ENCODE data around the gene UHMK1.
"Not testable (repeated sequence)": the region's sequence is repeated elsewhere in the genome, so short reads cannot be mapped to it uniquely, and the experiment has no call there.

The UHMK1 gene

DNA sequence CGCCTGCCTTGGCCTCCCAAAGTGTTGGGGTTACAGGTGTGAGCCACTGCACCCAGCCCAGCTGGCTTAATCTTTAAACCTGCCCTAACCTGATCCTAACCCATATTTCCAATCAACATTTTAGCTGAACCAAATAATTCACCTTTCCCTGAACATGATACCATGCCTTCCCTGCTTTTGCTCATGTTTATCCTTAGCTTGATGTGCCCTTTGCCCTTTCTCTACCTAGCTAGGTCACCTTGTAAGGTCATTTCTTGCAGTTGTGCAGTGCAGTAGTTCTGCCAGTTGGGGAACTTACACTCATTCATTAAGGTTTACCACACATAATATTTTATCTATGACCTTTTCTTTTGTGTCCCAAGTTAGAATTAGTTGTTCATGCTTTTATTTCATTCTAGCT is 69.3 kb downstream of the UHMK1 start:
- ChIA-PET POLR2A (no interaction called here), CTCF (interaction anchor here (1.4 kb wide), 1 partner anchor 233 kb away, joined by 3 read pairs; no protein-coding TSS in a partner anchor)
- DNase-seq (ENCODE audit: extremely low spot score), result no peak
- TF ChIP-seq FOXM1 (IDR thresholded peaks at IDR 0.05; ENCODE audit: borderline replicate concordance) (no peak), FOXK2 (IDR thresholded peaks at IDR 0.05) (no peak), PKNOX1 (IDR thresholded peaks at IDR 0.05) (no peak), L3MBTL2 (conservative IDR thresholded peaks at IDR 0.05) (no peak), CTBP1 (IDR thresholded peaks at IDR 0.05; ENCODE audit: borderline replicate concordance) (no peak), SUZ12 (IDR thresholded peaks at IDR 0.05) (no peak), FOXA1 (IDR thresholded peaks at IDR 0.05) (no peak), NFRKB (IDR thresholded peaks at IDR 0.05) (no peak), HDGF (IDR thresholded peaks at IDR 0.05; ENCODE audit: borderline replicate concordance) (no peak), ARNT (IDR thresholded peaks at IDR 0.05) (no peak), BHLHE40 (IDR thresholded peaks at IDR 0.05; ENCODE audit: borderline replicate concordance) (no peak), TARDBP (IDR thresholded peaks at IDR 0.05) (no peak), ELF4 (IDR thresholded peaks at IDR 0.05) (no peak), LEF1 (IDR thresholded peaks at IDR 0.05; ENCODE audit: borderline replicate concordance) (no peak), SP1 (IDR thresholded peaks at IDR 0.05) (no peak), ZNF384 (IDR thresholded peaks at IDR 0.05) (no peak)

DNA sequence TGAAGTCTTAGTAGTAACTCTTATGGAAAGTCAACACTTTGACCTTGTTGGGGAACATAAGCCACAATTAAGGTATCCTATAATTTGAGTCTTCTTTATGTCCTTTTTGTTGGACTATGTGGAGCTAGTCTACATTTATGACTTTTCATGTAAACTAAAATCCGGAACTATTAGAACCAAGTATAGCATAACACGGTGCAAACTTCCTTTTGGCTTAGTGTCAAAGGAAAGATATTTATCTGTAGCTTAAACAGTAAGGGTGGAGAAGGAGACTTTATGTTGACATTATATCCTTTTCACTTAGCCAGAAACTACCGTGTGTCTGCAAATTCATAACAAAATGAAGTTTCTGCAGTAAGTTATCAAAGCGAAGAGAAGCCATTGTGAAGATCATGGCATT is 71.2 kb downstream of the UHMK1 start:
- POLR2A ChIA-PET, result no interaction called here
- no peak for DNase-seq (ENCODE audit: extremely low spot score)
- TF ChIP-seq NFRKB (IDR thresholded peaks at IDR 0.05) (no peak), ZNF384 (IDR thresholded peaks at IDR 0.05) (no peak), TARDBP (IDR thresholded peaks at IDR 0.05) (no peak), HDGF (IDR thresholded peaks at IDR 0.05; ENCODE audit: borderline replicate concordance) (no peak), ELF4 (IDR thresholded peaks at IDR 0.05) (no peak), CTBP1 (IDR thresholded peaks at IDR 0.05; ENCODE audit: borderline replicate concordance) (no peak), ARNT (IDR thresholded peaks at IDR 0.05) (no peak), BHLHE40 (IDR thresholded peaks at IDR 0.05; ENCODE audit: borderline replicate concordance) (no peak), FOXK2 (IDR thresholded peaks at IDR 0.05) (no peak), SP1 (IDR thresholded peaks at IDR 0.05) (no peak)
- CTCF ChIA-PET, result no interaction called here

DNA sequence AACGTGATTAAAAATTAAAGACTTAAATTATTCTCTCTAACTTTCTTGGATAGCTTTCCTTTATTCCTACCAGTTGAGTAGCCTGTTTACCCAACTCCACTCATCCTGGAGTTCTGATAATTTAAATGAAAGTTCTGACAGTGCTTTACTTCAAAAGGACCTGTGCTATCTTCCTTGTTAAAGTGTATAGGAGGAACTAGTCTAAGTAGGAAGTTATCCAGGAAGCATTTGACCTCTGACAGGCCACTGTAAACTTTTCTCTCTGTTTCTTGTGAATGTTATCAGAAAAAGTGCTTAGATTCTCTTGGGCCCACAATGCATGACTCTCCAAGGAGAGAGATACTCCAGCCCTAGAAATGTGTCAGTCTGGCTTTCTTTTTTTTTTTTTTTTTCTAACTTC is 73.1 kb downstream of the UHMK1 start:
- no peak for DNase-seq (ENCODE audit: extremely low spot score)
- POLR2A ChIA-PET, result no interaction called here
- CTCF ChIA-PET, result no interaction called here

GRCh38 chr1:162571121-162571520 is 73.5 kb downstream of the UHMK1 start:
- DNase-seq (ENCODE audit: extremely low spot score), result not testable (repeated sequence)

More for the DNA sequence above, 73.1 kb downstream of the UHMK1 start:
- no peak for TF ChIP-seq ELF4 (IDR thresholded peaks at IDR 0.05)
- TF ChIP-seq NFRKB (IDR thresholded peaks at IDR 0.05), result no peak
- no peak for TF ChIP-seq ZNF384 (IDR thresholded peaks at IDR 0.05)

GRCh38 chr1:162571696-162572095 is 74.1 kb downstream of the UHMK1 start:
- POLR2A ChIA-PET, result no interaction called here
- TF ChIP-seq FOXM1 (IDR thresholded peaks at IDR 0.05; ENCODE audit: borderline replicate concordance), result no peak
- no peak for DNase-seq (ENCODE audit: extremely low spot score)
- CTCF ChIA-PET, result no interaction called here

More at GRCh38 chr1:162571121-162571520, 73.5 kb downstream of the UHMK1 start:
- POLR2A ChIA-PET, CTCF ChIA-PET: not testable (repeated sequence)

DNA sequence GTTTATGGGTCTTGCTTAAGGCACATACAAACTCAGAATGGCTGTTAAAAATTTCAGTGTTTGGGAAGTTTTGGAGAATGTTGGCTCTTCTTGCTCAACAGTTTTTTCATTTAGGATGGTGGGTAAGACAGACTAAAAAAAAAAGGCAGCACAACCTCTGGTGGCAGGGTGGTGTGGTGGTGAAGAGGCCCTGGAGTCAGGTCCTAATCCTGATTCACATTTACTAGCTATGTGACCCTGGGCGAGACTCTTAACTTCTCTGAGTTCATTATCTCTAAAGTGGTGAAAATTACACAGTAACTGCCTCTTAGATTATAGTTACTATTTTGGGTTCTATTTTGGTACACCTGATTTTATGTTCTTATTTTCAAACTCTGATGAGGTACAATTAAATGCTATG is 75.5 kb downstream of the UHMK1 start:
- TF ChIP-seq BHLHE40 (IDR thresholded peaks at IDR 0.05; ENCODE audit: borderline replicate concordance) (no peak), CTBP1 (IDR thresholded peaks at IDR 0.05; ENCODE audit: borderline replicate concordance) (no peak), FOXK2 (IDR thresholded peaks at IDR 0.05) (no peak), HDGF (IDR thresholded peaks at IDR 0.05; ENCODE audit: borderline replicate concordance) (no peak), ARNT (IDR thresholded peaks at IDR 0.05) (no peak), NFRKB (IDR thresholded peaks at IDR 0.05) (no peak)
- DNase-seq (ENCODE audit: extremely low spot score), result no peak
- ChIA-PET POLR2A (no interaction called here), CTCF (no interaction called here)

DNA sequence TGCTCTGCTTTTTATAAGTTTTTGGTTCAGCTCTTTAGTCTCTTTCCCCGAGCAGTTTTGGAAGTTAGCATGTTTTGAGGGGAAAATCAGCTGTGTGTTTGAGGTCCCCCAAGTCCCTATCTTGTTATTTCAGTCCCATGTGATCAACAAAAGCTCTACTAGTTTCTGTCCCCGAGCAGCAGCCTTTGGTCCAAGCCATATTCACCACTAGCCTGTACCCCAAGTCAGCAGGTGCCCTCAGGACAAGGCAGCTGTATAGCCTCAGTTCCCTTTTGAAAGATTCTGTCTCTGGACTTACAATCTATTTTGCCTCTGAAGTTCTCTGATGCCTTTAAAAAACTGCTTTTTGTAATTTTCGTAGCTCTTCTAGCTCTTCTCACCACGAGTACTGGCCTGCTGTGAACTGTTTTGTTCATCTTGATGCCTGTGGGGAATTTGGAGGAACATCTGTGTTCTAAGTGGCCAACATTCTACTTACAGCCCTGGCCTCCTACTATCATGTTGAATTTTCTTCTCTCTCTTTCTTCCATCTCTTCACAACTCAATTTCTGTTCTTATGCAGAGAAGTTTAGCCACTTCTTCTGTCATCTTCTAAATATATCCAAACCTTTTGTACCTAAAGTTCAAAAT is 80.6 kb downstream of the UHMK1 start:
- ChIA-PET CTCF (no interaction called here), POLR2A (no interaction called here)
- DNase-seq (ENCODE audit: extremely low spot score), result no peak
- TF ChIP-seq LEF1 (IDR thresholded peaks at IDR 0.05; ENCODE audit: borderline replicate concordance) (no peak), SUZ12 (IDR thresholded peaks at IDR 0.05) (no peak)

DNA sequence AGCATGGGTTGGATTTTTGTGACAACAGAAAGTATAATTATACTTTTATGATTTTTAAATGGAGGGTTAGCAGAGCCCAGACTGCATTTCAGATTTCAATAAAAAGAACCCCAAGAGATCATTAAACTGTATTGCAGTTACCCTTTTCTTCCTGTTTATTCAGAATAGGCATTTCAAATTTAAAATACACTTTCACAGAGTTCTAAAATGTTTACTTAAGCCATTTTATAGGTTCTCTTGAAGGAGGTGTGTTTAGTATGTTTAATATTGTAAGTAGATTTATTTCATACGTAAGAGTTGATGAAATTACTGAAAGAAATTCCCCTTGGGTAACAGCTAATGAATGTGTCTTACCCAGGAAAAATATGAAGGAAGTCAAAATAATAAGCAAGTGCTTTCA is 81.3 kb downstream of the UHMK1 start:
- CTCF ChIA-PET, result no interaction called here
- no peak for DNase-seq (ENCODE audit: extremely low spot score)
- POLR2A ChIA-PET, result no interaction called here
- TF ChIP-seq TARDBP (IDR thresholded peaks at IDR 0.05) (no peak), ZNF384 (IDR thresholded peaks at IDR 0.05) (no peak)

All from HEK293T (cell line).